MM.1S (cell line): ENCODE results near the gene FUT8.

Experiments
- CTCF ChIP-seq: fragments of 300-600 bp; sonication (generic); IDR thresholded peaks from 2 replicates; pipeline ENCODE4 v1.5.1; 2016; ENCODE audit warnings: antibody characterized with exemption, low read length, mixed read lengths
- EZH2phosphoT487 ChIP-seq: fragments of 300-600 bp; sonication (generic); IDR thresholded peaks from 2 replicates; pipeline ENCODE4 v1.6.1; 2018; ENCODE audit warnings: antibody characterized with exemption, low read length

DNA sequence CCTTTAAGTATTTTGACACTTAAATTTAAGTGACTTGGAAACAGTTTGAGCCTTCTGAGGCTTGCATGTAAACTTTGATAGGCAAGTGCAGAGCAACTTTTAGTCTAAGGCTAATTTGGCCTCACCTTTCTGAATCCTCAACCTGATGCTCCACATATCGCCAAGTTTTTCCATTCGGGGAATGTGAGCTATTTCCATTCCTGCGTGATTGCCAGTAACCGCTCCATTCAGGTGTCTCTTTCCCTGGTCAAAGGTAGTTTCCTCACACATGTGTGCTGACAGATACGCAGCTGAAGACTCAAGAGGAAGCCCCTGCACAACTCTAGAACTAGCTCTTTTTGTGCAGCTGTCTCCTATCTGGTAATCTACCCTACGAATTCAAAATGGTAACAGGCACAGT is 25.4 kb upstream of the FUT8 start:
- TF ChIP-seq CTCF (no peak), EZH2phosphoT487 (no peak)
